GM23338 (cell line): ENCODE data around the gene ZNF610. TPM values are rescaled to one million over a fixed set of nuclear protein-coding genes. Genes with fewer than 3 reads are reported as not detected.

Experiments
- ATAC-seq: fragments of 200-7000 bp; cut with Tn5 transposase; 3 replicates; pipeline ENCODE4 v1.9.1; 2020
- DNase-seq: peaks from one replicate; pipeline ENCODE4 v3.0.0-alpha.2; 2015; ENCODE audit warnings: low spot score
- H2AFZ ChIP-seq: fragments of 200-600 bp; sonication (generic); 2 replicates; pipeline ENCODE4 v1.8.0; 2016; ENCODE audit warnings: antibody characterized with exemption, mild to moderate bottlenecking, moderate library complexity
- H3F3A ChIP-seq: fragments of 200-600 bp; sonication (generic); replicated peaks from 2 replicates; pipeline ENCODE4 v1.8.0; 2017; ENCODE audit warnings: antibody characterized with exemption, mixed run types, low read depth
- H3K27ac ChIP-seq: fragments of 200-600 bp; sonication (generic); 2 replicates; pipeline ENCODE4 v1.6.1; 2016; ENCODE audit warnings: low read depth
- H3K27me3 ChIP-seq: fragments of 200-600 bp; sonication (generic); 2 replicates; pipeline ENCODE4 v1.8.0; 2016; ENCODE audit warnings: mild to moderate bottlenecking, mixed run types, moderate library complexity; ENCODE audit not compliant: insufficient read depth
- H3K36me3 ChIP-seq: fragments of 200-600 bp; sonication (generic); 2 replicates; pipeline ENCODE4 v1.8.0; 2016; ENCODE audit warnings: mild to moderate bottlenecking; ENCODE audit not compliant: insufficient read depth
- H3K4me1 ChIP-seq: fragments of 200-600 bp; sonication (generic); 2 replicates; pipeline ENCODE4 v1.8.0; 2016; ENCODE audit warnings: mild to moderate bottlenecking, moderate library complexity; ENCODE audit not compliant: insufficient read depth
- H3K4me2 ChIP-seq: fragments of 200-600 bp; sonication (generic); 2 replicates; pipeline ENCODE4 v1.7.1; 2017; ENCODE audit warnings: mixed run types
- H3K4me3 ChIP-seq: fragments of 200-600 bp; sonication (generic); 2 replicates; pipeline ENCODE4 v1.6.1; 2016; ENCODE audit warnings: mixed run types
- H3K79me2 ChIP-seq: fragments of 200-600 bp; sonication (generic); replicated peaks from 2 replicates; pipeline ENCODE4 v1.8.0; 2017; ENCODE audit warnings: mild to moderate bottlenecking; ENCODE audit not compliant: insufficient read depth
- H3K9me2 ChIP-seq: fragments of 200-600 bp; sonication (generic); 2 replicates; pipeline ENCODE4 v1.8.0; 2017; ENCODE audit not compliant: insufficient read depth
- H4K20me1 ChIP-seq: fragments of 200-600 bp; sonication (generic); replicated peaks from 2 replicates; pipeline ENCODE4 v1.8.0; 2017; ENCODE audit warnings: mild to moderate bottlenecking; ENCODE audit not compliant: insufficient read depth
- H3K27ac Mint-ChIP-seq: 2 replicates; pipeline ENCODE4 v1.8.0; 2020; ENCODE audit warnings: inconsistent platforms, mild to moderate bottlenecking, moderate library complexity, mixed read lengths
- H3K27me3 Mint-ChIP-seq: 3 replicates; pipeline ENCODE4 v1.8.0; 2022; ENCODE audit warnings: low read depth, mild to moderate bottlenecking, moderate library complexity, mixed read lengths, inconsistent platforms; ENCODE audit not compliant: insufficient read depth, poor library complexity
- H3K36me3 Mint-ChIP-seq: 3 replicates; pipeline ENCODE4 v1.8.0; 2021; ENCODE audit warnings: low read depth, mild to moderate bottlenecking, inconsistent platforms, moderate library complexity, mixed read lengths
- H3K4me1 Mint-ChIP-seq: 3 replicates; pipeline ENCODE4 v1.8.0; 2020; ENCODE audit warnings: mild to moderate bottlenecking, inconsistent platforms, mixed read lengths
- H3K4me3 Mint-ChIP-seq: 3 replicates; pipeline ENCODE4 v1.8.0; 2021; ENCODE audit warnings: moderate library complexity, mild to moderate bottlenecking, inconsistent platforms, mixed read lengths
- H3K9me3 Mint-ChIP-seq: 3 replicates; pipeline ENCODE4 v1.8.0; 2020; ENCODE audit warnings: moderate library complexity, mild to moderate bottlenecking, inconsistent platforms, mixed read lengths
- CTCF ChIP-seq, 2 experiments: fragments of 200-600 bp in 1 of 2; sonication (generic) in 1 of 2; conservative IDR thresholded peaks; 2 replicates each; pipeline versions ENCODE4 v1.5.1 to v1.6.1; 2016 to 2017; ENCODE audit warnings: antibody characterized with exemption in 2 of 2, low read depth in 2 of 2, mild to moderate bottlenecking in 2 of 2, moderate library complexity in 1 of 2
- REST ChIP-seq: IDR thresholded peaks from one replicate; pipeline ENCODE4 v1.6.1; 2018; ENCODE audit warnings: antibody characterized with exemption; ENCODE audit not compliant: unreplicated experiment
- ZNF462 ChIP-seq: fragments of 250-450 bp; sonication (Bioruptor Pico); IDR thresholded peaks from 2 replicates; pipeline ENCODE4 v1.5.0; 2020; ENCODE audit warnings: mild to moderate bottlenecking, moderate library complexity
- polyA plus RNA-seq: library from polyadenylated mRNA; unstranded; fragments of >200 nt; fragmentation: Nextera tagmentation; extraction: Ambion mirVana; gene quantifications from 2 replicates; pipeline ENCODE4 v1.2.1, GENCODE V29; 2016
- total RNA-seq: library from RNA; depleted of rRNA; stranded (reverse); fragments of >200 nt; shearing (Covaris generic); gene quantifications from 2 replicates; pipeline ENCODE4 v1.2.3, GENCODE V29; 2014

Gene ZNF610
- total and polyA plus RNA-seq, 2 experiments from 2014 or later: 4.7 to 6.3 TPM

DNA sequence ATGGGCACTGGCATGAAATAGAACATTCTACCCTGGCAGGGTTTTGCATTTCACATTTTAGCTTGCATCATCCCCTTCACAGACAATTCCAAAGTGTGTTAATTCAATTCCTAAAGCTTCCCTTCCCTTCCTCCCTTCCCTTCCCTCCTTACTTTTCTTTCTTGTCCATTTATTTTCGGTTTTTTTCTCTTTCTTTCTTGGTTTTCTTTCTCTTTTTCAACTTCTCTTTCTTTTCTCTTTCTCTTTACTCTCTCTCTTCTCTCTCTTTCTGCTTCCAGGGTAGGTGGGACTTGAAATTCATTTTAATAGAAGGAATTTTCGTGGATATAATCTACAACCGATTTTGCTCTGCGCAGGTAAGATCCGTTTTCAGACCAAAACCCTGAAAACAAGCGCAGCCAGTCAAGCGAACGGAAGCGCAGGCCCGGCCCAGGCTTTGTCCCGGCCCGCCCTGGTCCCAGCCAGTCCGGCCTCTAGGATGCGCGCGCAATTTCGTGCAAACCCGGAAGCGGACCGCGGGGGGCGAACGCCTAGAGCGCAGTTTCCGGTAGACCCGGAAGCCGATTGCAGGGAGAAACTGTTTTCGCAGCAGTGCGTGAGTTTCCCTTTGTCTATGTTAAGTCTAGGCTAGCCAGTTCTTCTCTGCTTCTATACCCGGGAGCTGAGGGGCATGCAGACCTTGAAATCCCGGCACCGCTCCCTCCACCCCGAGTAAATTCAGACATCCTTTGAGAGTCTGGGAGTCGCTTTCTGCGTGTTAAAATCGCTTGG, 61.5 kb downstream of the ZNF610 start, which contains the start of gene ZNF528 (continued):
- TF ChIP-seq CTCF (conservative IDR thresholded peaks at IDR 0.05; ENCODE audit: low read depth in 2 of 2): no peak
- TF ChIP-seq ZNF462 (CRISPR knock-in tag): no peak

DNA sequence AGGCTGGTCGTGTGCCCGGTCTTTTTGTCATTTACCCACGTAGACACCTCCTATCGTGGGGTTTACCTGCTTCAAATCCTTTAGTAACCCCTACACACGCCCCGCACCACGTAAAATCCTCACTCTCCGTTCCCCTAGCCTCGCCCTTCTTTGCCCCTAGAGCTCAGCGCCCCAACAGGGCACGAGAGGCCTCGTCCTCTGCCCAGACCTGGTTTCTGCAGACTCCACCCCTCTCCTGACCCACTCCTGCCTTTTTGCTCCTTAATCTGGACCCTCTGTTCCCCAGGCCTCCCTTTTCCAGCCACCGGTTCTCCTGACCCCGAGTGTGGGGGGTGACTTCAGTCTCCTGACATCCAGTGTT, 62.0 kb downstream of the ZNF610 start:
- H3K27ac Mint-ChIP-seq: peak overlapping the region; percentile 68
- H3K4me3 Mint-ChIP-seq: peak overlapping the region; percentile 86
- Histone ChIP-seq H3K4me1 (peaks cover 12% of the 10 kb centered on the region; the same call in 1 of the 2 replicates), H3K9me2 (no peaks in the 10 kb centered on the region), H3K4me3 (peak overlapping the region; percentile 57), H3K79me2 (peaks cover 16% of the 10 kb centered on the region), H3K4me2 (peak overlapping the region; percentile 74), H3K36me3 (peaks cover 26% of the 10 kb centered on the region; the same call in 1 of the 2 replicates), H3K27me3 (no peaks in the 10 kb centered on the region), H3F3A (no peaks in the 10 kb centered on the region), H2AFZ (peak overlapping the region; percentile 82), H3K27ac (peak overlapping the region; percentile 95), H4K20me1 (no peaks in the 10 kb centered on the region)
- TF ChIP-seq REST: no peak
- TF ChIP-seq CTCF (conservative IDR thresholded peaks at IDR 0.05; ENCODE audit: low read depth in 2 of 2): peak; percentile 13 to 25; a peak in 2 of 4 replicates
- H3K4me1 Mint-ChIP-seq: peaks cover 2% of the 10 kb centered on the region; the same call in 1 of the 3 replicates
- H3K36me3 Mint-ChIP-seq: peaks cover 78% of the 10 kb centered on the region
- H3K9me3 Mint-ChIP-seq: peaks cover 77% of the 10 kb centered on the region
- DNase-seq (peak; percentile 44), ATAC-seq (peak; percentile 86)
- H3K27me3 Mint-ChIP-seq: peaks cover 5% of the 10 kb centered on the region
